PC-3 (cell line): ENCODE measurements around the gene PTPRD. TPM values are rescaled to one million over a fixed set of nuclear protein-coding genes. Genes with fewer than 3 reads are reported as not detected.
A peak's percentile ranks its signal among the peaks of the same experiment; 100 is the strongest.

Source experiments
- ATAC-seq: fragments of 200-7000 bp; cut with Tn5 transposase; 2 replicates; pipeline ENCODE4 v1.9.1; 2020; ENCODE audit warnings: mild to moderate bottlenecking, moderate library complexity
- BruUV-seq: library from RNA; stranded (reverse); fragments of 400-500 nt; replicated peaks from 2 replicates; lab custom pipeline; 2021; lab: Mats Ljungman, UMichigan
- CTCF ChIA-PET: fragments of 300-600 bp; sonication (Branson Sonifier 250); formaldehyde crosslinking; loops from one replicate; lab custom pipeline; 2022; ENCODE audit warnings: antibody characterized with exemption; lab: Charles Lee
- POLR2A ChIA-PET: fragments of 300-600 bp; sonication (Branson Sonifier 250); formaldehyde crosslinking; loops from one replicate; lab custom pipeline; 2022; ENCODE audit warnings: antibody characterized with exemption; ENCODE audit not compliant: unreplicated experiment; lab: Charles Lee
- DNase-seq: peaks from one replicate; pipeline ENCODE4 v3.0.0-alpha.2; 2015
- H2AFZ ChIP-seq: fragments of 300-600 bp; sonication (generic); 2 replicates; pipeline ENCODE4 v1.6.0; 2016; ENCODE audit warnings: antibody characterized with exemption, low read length
- H3F3A ChIP-seq: fragments of 300-600 bp; sonication (generic); one replicate; pipeline ENCODE4 v1.6.0; 2017; ENCODE audit warnings: antibody characterized with exemption, low read length, control low read depth, mild to moderate bottlenecking; ENCODE audit not compliant: unreplicated experiment
- H3K27ac ChIP-seq: fragments of 300-600 bp; sonication (generic); 2 replicates; pipeline ENCODE4 v1.5.1; 2016; ENCODE audit warnings: mild to moderate bottlenecking, low read length
- H3K27me3 ChIP-seq: fragments of 300-600 bp; sonication (generic); 2 replicates; pipeline ENCODE4 v1.6.1; 2016; ENCODE audit warnings: low read length, mixed read lengths
- H3K36me3 ChIP-seq: fragments of 300-600 bp; sonication (generic); 2 replicates; pipeline ENCODE4 v1.6.1; 2016; ENCODE audit warnings: low read depth, mixed run types, low read length, mixed read lengths
- H3K4me1 ChIP-seq: fragments of 300-600 bp; sonication (generic); 2 replicates; pipeline ENCODE4 v1.5.1; 2016; ENCODE audit warnings: low read length; ENCODE audit not compliant: insufficient read depth
- H3K4me2 ChIP-seq: fragments of 300-600 bp; sonication (generic); 2 replicates; pipeline ENCODE4 v1.6.0; 2016; ENCODE audit warnings: low read length
- H3K4me3 ChIP-seq: fragments of 300-600 bp; sonication (generic); 2 replicates; pipeline ENCODE4 v1.5.1; 2016; ENCODE audit warnings: mild to moderate bottlenecking, low read length, mixed read lengths
- H3K79me2 ChIP-seq: fragments of 300-600 bp; sonication (generic); 2 replicates; pipeline ENCODE4 v1.6.1; 2017; ENCODE audit warnings: low read length, mixed read lengths
- H3K9ac ChIP-seq: fragments of 300-600 bp; sonication (generic); 2 replicates; pipeline ENCODE4 v1.6.0; 2016; ENCODE audit warnings: mild to moderate bottlenecking, low read length
- H3K9me2 ChIP-seq: fragments of 300-600 bp; sonication (generic); replicated peaks from 2 replicates; pipeline ENCODE4 v1.6.1; 2016; ENCODE audit warnings: mixed run types, low read length, mixed read lengths
- H3K9me3 ChIP-seq: fragments of 300-600 bp; sonication (generic); 2 replicates; pipeline ENCODE4 v1.6.1; 2016; ENCODE audit warnings: low read length, mixed read lengths
- H4K20me1 ChIP-seq: fragments of 300-600 bp; sonication (generic); 2 replicates; pipeline ENCODE4 v1.6.1; 2016; ENCODE audit warnings: low read length, mixed read lengths
- EZH2 ChIP-seq: fragments of 300-600 bp; sonication (generic); IDR thresholded peaks from one replicate; pipeline ENCODE4 v1.6.1; 2017; ENCODE audit warnings: antibody characterized with exemption, mild to moderate bottlenecking, low read length; ENCODE audit not compliant: unreplicated experiment
- EZH2phosphoT487 ChIP-seq: fragments of 300-600 bp; sonication (generic); IDR thresholded peaks from 2 replicates; pipeline ENCODE4 v1.6.1; 2018; ENCODE audit warnings: mild to moderate bottlenecking, antibody characterized with exemption, low read length, borderline replicate concordance
- intact Hi-C: fragments of 100-400 bp; cut with micrococcal nuclease; formaldehyde crosslinking; loops from 2 replicates; pipeline ENCODE4 v1.9.0; 2023
- total RNA-seq: library from RNA; depleted of rRNA; stranded (reverse); fragments of >200 nt; gene quantifications from 2 replicates; pipeline ENCODE4 v1.2.3, GENCODE V29; 2014
- TF ChIP-seq, protein P1 (sequence below): fragments of 300-600 bp; sonication (generic); conservative IDR thresholded peaks from 2 replicates; pipeline ENCODE4 v1.5.1; 2017; ENCODE audit warnings: antibody characterized with exemption, low read depth, mild to moderate bottlenecking, low read length

PTPRD gene
- total RNA-seq, 1 experiment from 2014 or later: not detected

GRCh38 chr9:9961934-9962333, 650.9 kb downstream of the PTPRD start:
- DNase-seq (no peak), ATAC-seq (no peak)
- Histone ChIP-seq H3K27ac (no peak overlapping the region), H3K9me3 (no peaks in the 10 kb centered on the region), H3K27me3 (no peaks in the 10 kb centered on the region), H3K79me2 (no peaks in the 10 kb centered on the region), H3F3A (no peaks in the 10 kb centered on the region), H2AFZ (no peak overlapping the region), H3K9ac (no peak overlapping the region), H3K4me1 (no peaks in the 10 kb centered on the region), H3K36me3 (no peaks in the 10 kb centered on the region), H3K9me2 (no peaks in the 10 kb centered on the region), H3K4me2 (no peak overlapping the region), H4K20me1 (no peaks in the 10 kb centered on the region), H3K4me3 (no peak overlapping the region)
- TF ChIP-seq EZH2 (no peak), EZH2phosphoT487 (no peak)
- TF ChIP-seq, protein P1, sequence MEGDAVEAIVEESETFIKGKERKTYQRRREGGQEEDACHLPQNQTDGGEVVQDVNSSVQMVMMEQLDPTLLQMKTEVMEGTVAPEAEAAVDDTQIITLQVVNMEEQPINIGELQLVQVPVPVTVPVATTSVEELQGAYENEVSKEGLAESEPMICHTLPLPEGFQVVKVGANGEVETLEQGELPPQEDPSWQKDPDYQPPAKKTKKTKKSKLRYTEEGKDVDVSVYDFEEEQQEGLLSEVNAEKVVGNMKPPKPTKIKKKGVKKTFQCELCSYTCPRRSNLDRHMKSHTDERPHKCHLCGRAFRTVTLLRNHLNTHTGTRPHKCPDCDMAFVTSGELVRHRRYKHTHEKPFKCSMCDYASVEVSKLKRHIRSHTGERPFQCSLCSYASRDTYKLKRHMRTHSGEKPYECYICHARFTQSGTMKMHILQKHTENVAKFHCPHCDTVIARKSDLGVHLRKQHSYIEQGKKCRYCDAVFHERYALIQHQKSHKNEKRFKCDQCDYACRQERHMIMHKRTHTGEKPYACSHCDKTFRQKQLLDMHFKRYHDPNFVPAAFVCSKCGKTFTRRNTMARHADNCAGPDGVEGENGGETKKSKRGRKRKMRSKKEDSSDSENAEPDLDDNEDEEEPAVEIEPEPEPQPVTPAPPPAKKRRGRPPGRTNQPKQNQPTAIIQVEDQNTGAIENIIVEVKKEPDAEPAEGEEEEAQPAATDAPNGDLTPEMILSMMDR: no peak
- intact Hi-C loops: no loop called here
- BruUV-seq: no TSS peak
- CTCF ChIA-PET: no interaction called here
- POLR2A ChIA-PET: no interaction called here

DNA sequence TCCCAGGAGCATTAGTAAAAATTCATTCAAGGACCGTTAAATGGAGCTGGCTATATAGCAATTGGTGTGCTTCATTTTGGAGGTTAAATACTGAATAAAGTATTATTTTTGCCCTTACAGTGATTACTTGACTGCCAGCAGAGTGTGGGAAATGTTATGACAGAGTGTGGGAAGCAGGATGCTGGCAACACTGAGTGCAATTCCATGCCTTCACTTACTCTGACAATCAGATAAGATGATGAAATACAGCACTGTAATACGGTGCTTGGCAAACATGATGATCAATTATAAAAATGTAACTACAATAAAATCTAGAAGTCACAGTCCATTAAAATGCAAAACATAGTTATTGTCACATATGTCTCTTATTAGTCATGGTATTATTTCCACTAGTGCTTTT, 651.3 kb downstream of the PTPRD start:
- Histone ChIP-seq H3F3A (no peaks in the 10 kb centered on the region), H3K79me2 (no peaks in the 10 kb centered on the region), H3K4me1 (no peaks in the 10 kb centered on the region), H3K9me3 (no peaks in the 10 kb centered on the region), H4K20me1 (no peaks in the 10 kb centered on the region), H3K27ac (no peak overlapping the region), H3K36me3 (no peaks in the 10 kb centered on the region), H3K4me2 (no peak overlapping the region), H2AFZ (no peak overlapping the region), H3K9ac (no peak overlapping the region), H3K27me3 (no peaks in the 10 kb centered on the region), H3K4me3 (no peak overlapping the region), H3K9me2 (no peaks in the 10 kb centered on the region)
- ChIA-PET CTCF (no interaction called here), POLR2A (no interaction called here)
- TF ChIP-seq EZH2phosphoT487: no peak
- no peak for TF ChIP-seq EZH2
- TF ChIP-seq, protein P1: no peak
- no TSS peak for BruUV-seq
- intact Hi-C loops: no loop called here
- DNase-seq (no peak), ATAC-seq (peak; percentile 33; the same call in 1 of the 2 replicates)

GRCh38 chr9:9951556-9952160, 661.1 kb downstream of the PTPRD start:
- no TSS peak for BruUV-seq
- H3K27ac ChIP-seq: no peak overlapping the region

More at GRCh38 chr9:9951556-9952160, 661.1 kb downstream of the PTPRD start:
- ChIA-PET POLR2A (no interaction called here), CTCF (no interaction called here)
- Histone ChIP-seq H3K4me1 (no peaks in the 10 kb centered on the region), H3K9ac (no peak overlapping the region), H2AFZ (no peak overlapping the region), H3K79me2 (no peaks in the 10 kb centered on the region), H3K27me3 (no peaks in the 10 kb centered on the region), H3K4me2 (no peak overlapping the region), H3K9me3 (no peaks in the 10 kb centered on the region), H3K9me2 (no peaks in the 10 kb centered on the region), H4K20me1 (no peaks in the 10 kb centered on the region), H3F3A (no peaks in the 10 kb centered on the region), H3K36me3 (no peaks in the 10 kb centered on the region), H3K4me3 (no peak overlapping the region)
- ATAC-seq: no peak
- TF ChIP-seq EZH2phosphoT487 (no peak), EZH2 (no peak)
- TF ChIP-seq, protein P1: no peak
- DNase-seq: no peak
- intact Hi-C loops: no loop called here
